Peyer's patch (tissue), 4 donors: ENCODE results near the gene VPS35L. TPM values are rescaled to one million over a fixed set of nuclear protein-coding genes. Genes with fewer than 3 reads are reported as not detected.

Experiments
- DNase-seq, 3 donors: peaks; one replicate each; pipeline ENCODE4 v3.0.0-alpha.2; 2017 to 2019
- H3K27ac ChIP-seq, 4 donors: fragments of 200-600 bp; sonication (generic); one replicate each; pipeline ENCODE4 v1.5.1; 2016 to 2019
- H3K27me3 ChIP-seq, 2 donors: fragments of 200-600 bp; sonication (generic); one replicate each; pipeline ENCODE4 v1.5.1; 2019
- H3K36me3 ChIP-seq, 3 donors: fragments of 200-600 bp; sonication (generic); one replicate each; pipeline ENCODE4 v1.5.1; 2016 to 2019
- H3K4me1 ChIP-seq, 4 donors: fragments of 200-600 bp; sonication (generic); one replicate each; pipeline ENCODE4 v1.5.1; 2016 to 2019
- H3K4me3 ChIP-seq, 4 donors: fragments of 200-600 bp; sonication (generic); 1 replicate in 3 of 4; 2 replicates in 1 of 4; pipeline ENCODE4 v1.5.1; 2016 to 2019; ENCODE audit warnings: mild to moderate bottlenecking in 1 of 4
- H3K9me3 ChIP-seq, 4 donors: fragments of 200-600 bp; sonication (generic); one replicate each; pipeline ENCODE4 v1.5.1; 2016 to 2019; ENCODE audit warnings: mild to moderate bottlenecking in 1 of 4
- CTCF ChIP-seq, 6 experiments: fragments of 450-650 bp in 4 of 6; fragments of 200-600 bp in 2 of 6; sonication (generic) in 1 of 6; IDR thresholded peaks; one replicate each; pipeline ENCODE4 v1.5.1; 2017 to 2019; ENCODE audit warnings: antibody characterized with exemption in 6 of 6, mild to moderate bottlenecking in 3 of 6, moderate library complexity in 1 of 6
- POLR2A ChIP-seq, 2 donors: fragments of 450-650 bp; IDR thresholded peaks; one replicate each; pipeline ENCODE4 v1.5.1; 2017; ENCODE audit warnings: antibody characterized with exemption in 2 of 2, mild to moderate bottlenecking in 2 of 2, moderate library complexity in 2 of 2
- total RNA-seq, 4 donors: library from RNA; depleted of rRNA; stranded (reverse); fragments of >200 nt; gene quantifications; one replicate each; pipeline ENCODE4 v1.1.0, GENCODE V29; 2016

The VPS35L gene
- total RNA-seq, 4 donors from 2014 or later: 35.2 to 71.8 (median 45.2) TPM

GRCh38 chr16:19722269-19722952 is 166.9 kb downstream of the VPS35L start:
- Histone ChIP-seq H3K4me1 (peaks cover 0 to 6% (median 2%) of the 10 kb centered on the region in 4 donors), H3K27ac (no peak overlapping the region), H3K9me3 (no peaks in the 10 kb centered on the region), H3K27me3 (no peaks in the 10 kb centered on the region), H3K36me3 (no peaks in the 10 kb centered on the region), H3K4me3 (no peak overlapping the region)
- TF ChIP-seq POLR2A (IDR thresholded peaks at IDR 0.05) (no peak), CTCF (IDR thresholded peaks at IDR 0.05) (no peak)
- no peak for DNase-seq

DNA sequence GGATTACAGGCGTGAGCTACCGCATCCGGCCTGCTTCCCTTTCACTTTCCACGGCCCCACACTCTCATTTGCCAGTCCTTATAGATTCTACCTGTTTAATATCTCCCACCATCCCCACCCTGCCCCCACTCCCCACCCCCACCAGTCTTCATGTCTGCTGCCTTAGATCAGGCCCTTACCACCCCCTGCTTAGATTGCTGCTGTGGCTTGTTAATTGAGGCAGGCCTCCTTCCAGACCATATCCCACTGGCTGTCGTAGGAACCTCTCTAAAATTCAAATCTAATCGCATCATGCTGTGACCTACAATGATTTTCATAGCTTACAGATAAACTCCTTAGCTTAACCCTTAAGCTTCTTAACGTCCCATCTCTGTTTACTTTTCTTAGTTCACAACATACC is 167.5 kb downstream of the VPS35L start:
- Histone ChIP-seq H3K9me3 (no peaks in the 10 kb centered on the region), H3K4me3 (no peak overlapping the region), H3K36me3 (no peaks in the 10 kb centered on the region), H3K27me3 (no peaks in the 10 kb centered on the region), H3K4me1 (peaks cover 0 to 6% (median 2%) of the 10 kb centered on the region in 4 donors), H3K27ac (no peak overlapping the region)
- no peak for DNase-seq
- no peak for TF ChIP-seq CTCF (IDR thresholded peaks at IDR 0.05)

- Histone ChIP-seq H3K27me3 (no peaks in the 10 kb centered on the region), H3K36me3 (no peaks in the 10 kb centered on the region), H3K9me3 (no peaks in the 10 kb centered on the region), H3K27ac (no peak overlapping the region), H3K4me3 (no peak overlapping the region), H3K4me1 (no peaks in the 10 kb centered on the region)
- no peak for DNase-seq
- no peak for TF ChIP-seq CTCF (IDR thresholded peaks at IDR 0.05)
- TF ChIP-seq POLR2A (IDR thresholded peaks at IDR 0.05): no peak
These were observed 173.1 kb downstream of the VPS35L start for GRCh38 chr16:19728636-19728965.

DNA sequence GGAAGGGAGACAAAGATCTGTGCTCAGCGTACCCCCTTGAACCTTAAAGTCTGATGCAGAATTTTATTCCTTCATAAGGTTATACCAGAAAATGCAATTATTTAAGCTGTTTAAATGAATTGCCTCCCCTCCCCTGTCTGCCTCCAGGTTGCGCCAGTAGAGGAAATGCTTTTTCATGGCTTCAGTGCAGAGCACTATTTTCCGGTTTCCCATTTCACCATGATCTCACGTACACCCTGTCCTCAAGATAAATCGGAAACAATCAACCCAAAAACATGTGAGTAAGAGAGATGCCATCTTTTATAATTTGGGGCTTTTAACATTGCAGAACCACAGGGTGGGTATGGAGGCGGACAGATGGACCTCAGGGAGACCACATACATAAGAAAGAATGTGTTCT is 178.0 kb downstream of the VPS35L start:
- Histone ChIP-seq H3K9me3 (no peaks in the 10 kb centered on the region), H3K27me3 (no peaks in the 10 kb centered on the region), H3K27ac (no peak overlapping the region), H3K36me3 (peaks cover 0 to 4% (median 0%) of the 10 kb centered on the region in 3 donors), H3K4me3 (no peak overlapping the region), H3K4me1 (no peaks in the 10 kb centered on the region)
- DNase-seq: no peak
- TF ChIP-seq POLR2A (IDR thresholded peaks at IDR 0.05) (no peak), CTCF (IDR thresholded peaks at IDR 0.05) (no peak)

DNA sequence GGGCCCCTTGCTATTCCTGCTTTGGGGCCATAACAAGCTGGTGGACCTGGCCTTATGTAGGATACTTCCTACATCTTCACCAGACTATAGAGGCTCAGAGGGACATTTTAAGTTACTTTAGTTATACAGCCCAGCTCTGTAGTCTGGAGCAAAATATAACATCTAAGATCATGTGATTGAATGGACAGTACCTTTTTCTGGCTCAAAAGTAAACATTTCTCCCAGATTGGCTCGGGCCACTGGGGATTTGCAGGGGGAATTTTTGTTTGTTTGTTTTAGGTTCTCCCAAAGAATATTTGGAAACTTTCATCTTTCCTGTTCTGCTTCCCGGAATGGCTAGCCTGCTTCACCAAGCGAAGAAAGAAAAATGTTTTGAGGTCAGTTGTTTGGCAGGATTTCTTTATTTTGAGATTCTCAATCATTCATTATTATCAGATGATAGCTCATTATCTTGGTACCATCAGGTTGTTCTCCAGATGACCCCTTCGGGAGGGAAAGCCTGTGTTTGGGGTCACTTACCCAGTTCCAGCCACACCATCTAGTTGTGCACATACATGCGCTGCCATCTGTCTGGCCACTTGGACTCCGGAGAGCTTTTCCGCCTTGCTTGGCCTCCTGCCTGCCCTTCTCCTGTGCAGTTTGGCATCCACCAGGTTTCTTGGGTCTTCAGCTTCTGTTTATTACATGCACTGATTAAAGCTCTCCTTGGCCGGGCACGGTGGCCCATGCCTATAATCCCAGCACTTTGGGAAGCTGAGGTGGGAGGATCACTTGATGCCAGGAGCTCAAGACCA is 179.8 kb downstream of the VPS35L start:
- no peaks in the 10 kb centered on the region for H3K4me1 ChIP-seq
- no peak for DNase-seq
- H3K27me3 ChIP-seq: no peaks in the 10 kb centered on the region
- H3K9me3 ChIP-seq: no peaks in the 10 kb centered on the region
- peaks cover 0 to 4% (median 0%) of the 10 kb centered on the region in 3 donors for H3K36me3 ChIP-seq
- TF ChIP-seq POLR2A (IDR thresholded peaks at IDR 0.05): no peak
- TF ChIP-seq CTCF (IDR thresholded peaks at IDR 0.05): no peak
- H3K27ac ChIP-seq: peak overlapping the region in 1 of 4 donors; percentile 31
- H3K4me3 ChIP-seq: no peak overlapping the region
